Subcutaneous preadipocyte (primary cell): ENCODE results near the gene FMO2. TPM values are rescaled to one million over a fixed set of nuclear protein-coding genes. Genes with fewer than 3 reads are reported as not detected.

Experiments
- small RNA-seq: library from RNA; depleted of rRNA; stranded (forward); fragments of <200 nt; gene quantifications from one replicate; pipeline ENCODE3, GENCODE V24; 2012
- total RNA-seq: library from RNA; depleted of rRNA; stranded (reverse); fragments of >200 nt; gene quantifications from 2 replicates; pipeline ENCODE4 v1.2.3, GENCODE V29; 2012

The FMO2 gene
- total RNA-seq: 0.39 and 0.73 TPM in 2 replicates

GRCh38 chr1:171185091-171185490, at the start of gene FMO2:
TSS of gene FMO2 (plus strand) at chr1:171185300. CDS start at chr1:171185714, 414 bp downstream.

GRCh38 chr1:171248302-171248701, 63.2 kb downstream of the FMO2 start, which contains the start of gene FMO1:
TSS of gene FMO1 (plus strand) at chr1:171248494. CDS start at chr1:171258088, 9,594 bp downstream.

Small RNA genes lying within 50 kb of the gene (small RNA-seq; reads per million reads assigned to genes)
- gene RF00019: not detected

Other genes with a start within 250 kb of the FMO2 start
- gene MROH9, start 249.8 kb upstream of the FMO2 start, total RNA-seq: 0.37 TPM in 1 of 2 replicates, not detected in the other
- gene FMO3, start 94.4 kb upstream of the FMO2 start, total RNA-seq: 0.20 and 0.37 TPM in 2 replicates
- not detected in 2 replicates for gene FMO1, start 63.2 kb downstream of the FMO2 start, total RNA-seq
- gene FMO4, start 128.9 kb downstream of the FMO2 start, total RNA-seq: 2.0 and 2.6 TPM in 2 replicates